ENCODE results near the gene DNM2.

DNA sequence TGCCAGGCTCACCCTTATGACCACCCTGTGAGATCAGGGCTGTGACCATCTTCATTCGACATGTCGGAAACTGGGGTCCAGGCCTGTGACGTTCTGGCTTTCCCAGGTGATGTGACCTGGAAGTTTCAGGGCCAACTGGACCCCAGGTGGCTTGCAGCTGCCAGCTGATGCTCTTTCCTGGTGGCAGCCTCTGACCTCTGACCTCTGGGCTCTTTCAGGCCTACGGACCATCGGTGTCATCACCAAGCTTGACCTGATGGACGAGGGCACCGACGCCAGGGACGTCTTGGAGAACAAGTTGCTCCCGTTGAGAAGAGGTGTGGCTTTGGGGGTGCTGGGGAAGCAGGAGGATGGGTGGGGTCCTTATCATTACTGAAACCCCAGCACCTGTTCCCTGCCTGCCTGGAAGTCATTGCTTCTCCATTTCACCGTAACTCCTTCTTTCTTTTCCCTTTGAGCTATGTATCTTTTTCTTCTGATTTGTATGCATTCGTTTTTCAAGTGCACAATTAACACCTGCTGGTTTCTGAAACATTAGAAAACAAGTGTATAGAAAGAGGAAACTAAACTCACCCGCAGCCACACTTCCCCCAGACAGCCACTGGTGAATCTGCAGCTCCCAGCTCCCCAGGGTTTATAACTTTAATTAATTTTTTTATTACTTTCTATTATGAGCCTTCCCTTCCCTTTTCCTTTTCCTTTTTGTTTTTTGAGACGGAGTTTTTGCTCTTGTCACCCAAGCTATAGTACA is 59.2 kb downstream of the DNM2 start:
- TF ChIP-seq, protein P1, sequence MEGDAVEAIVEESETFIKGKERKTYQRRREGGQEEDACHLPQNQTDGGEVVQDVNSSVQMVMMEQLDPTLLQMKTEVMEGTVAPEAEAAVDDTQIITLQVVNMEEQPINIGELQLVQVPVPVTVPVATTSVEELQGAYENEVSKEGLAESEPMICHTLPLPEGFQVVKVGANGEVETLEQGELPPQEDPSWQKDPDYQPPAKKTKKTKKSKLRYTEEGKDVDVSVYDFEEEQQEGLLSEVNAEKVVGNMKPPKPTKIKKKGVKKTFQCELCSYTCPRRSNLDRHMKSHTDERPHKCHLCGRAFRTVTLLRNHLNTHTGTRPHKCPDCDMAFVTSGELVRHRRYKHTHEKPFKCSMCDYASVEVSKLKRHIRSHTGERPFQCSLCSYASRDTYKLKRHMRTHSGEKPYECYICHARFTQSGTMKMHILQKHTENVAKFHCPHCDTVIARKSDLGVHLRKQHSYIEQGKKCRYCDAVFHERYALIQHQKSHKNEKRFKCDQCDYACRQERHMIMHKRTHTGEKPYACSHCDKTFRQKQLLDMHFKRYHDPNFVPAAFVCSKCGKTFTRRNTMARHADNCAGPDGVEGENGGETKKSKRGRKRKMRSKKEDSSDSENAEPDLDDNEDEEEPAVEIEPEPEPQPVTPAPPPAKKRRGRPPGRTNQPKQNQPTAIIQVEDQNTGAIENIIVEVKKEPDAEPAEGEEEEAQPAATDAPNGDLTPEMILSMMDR (IDR thresholded peaks at IDR 0.05; ENCODE audit: low read depth, low read length) = no peak
- TF ChIP-seq, protein P2, sequence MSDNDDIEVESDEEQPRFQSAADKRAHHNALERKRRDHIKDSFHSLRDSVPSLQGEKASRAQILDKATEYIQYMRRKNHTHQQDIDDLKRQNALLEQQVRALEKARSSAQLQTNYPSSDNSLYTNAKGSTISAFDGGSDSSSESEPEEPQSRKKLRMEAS (IDR thresholded peaks at IDR 0.05; ENCODE audit: low read depth, low read length) = no peak
- no peak for TF ChIP-seq POLR2A (IDR thresholded peaks at IDR 0.05; ENCODE audit: extremely low read depth, insufficient read length)
